GM23338 (cell line): Measurements from ENCODE around the gene APOL1. TPM values are rescaled to one million over a fixed set of nuclear protein-coding genes. Genes with fewer than 3 reads are reported as not detected.
"Not testable (repeated sequence)": the region's sequence is repeated elsewhere in the genome, so short reads cannot be mapped to it uniquely, and the experiment has no call there.

Experiments
- ATAC-seq: fragments of 200-7000 bp; cut with Tn5 transposase; 3 replicates; pipeline ENCODE4 v1.9.1; 2020
- DNase-seq: peaks from one replicate; pipeline ENCODE4 v3.0.0-alpha.2; 2015; ENCODE audit warnings: low spot score
- H2AFZ ChIP-seq: fragments of 200-600 bp; sonication (generic); 2 replicates; pipeline ENCODE4 v1.8.0; 2016; ENCODE audit warnings: antibody characterized with exemption, mild to moderate bottlenecking, moderate library complexity
- H3F3A ChIP-seq: fragments of 200-600 bp; sonication (generic); replicated peaks from 2 replicates; pipeline ENCODE4 v1.8.0; 2017; ENCODE audit warnings: antibody characterized with exemption, mixed run types, low read depth
- H3K27ac ChIP-seq: fragments of 200-600 bp; sonication (generic); 2 replicates; pipeline ENCODE4 v1.6.1; 2016; ENCODE audit warnings: low read depth
- H3K27me3 ChIP-seq: fragments of 200-600 bp; sonication (generic); 2 replicates; pipeline ENCODE4 v1.8.0; 2016; ENCODE audit warnings: mild to moderate bottlenecking, mixed run types, moderate library complexity; ENCODE audit not compliant: insufficient read depth
- H3K36me3 ChIP-seq: fragments of 200-600 bp; sonication (generic); 2 replicates; pipeline ENCODE4 v1.8.0; 2016; ENCODE audit warnings: mild to moderate bottlenecking; ENCODE audit not compliant: insufficient read depth
- H3K4me1 ChIP-seq: fragments of 200-600 bp; sonication (generic); 2 replicates; pipeline ENCODE4 v1.8.0; 2016; ENCODE audit warnings: mild to moderate bottlenecking, moderate library complexity; ENCODE audit not compliant: insufficient read depth
- H3K4me2 ChIP-seq: fragments of 200-600 bp; sonication (generic); 2 replicates; pipeline ENCODE4 v1.7.1; 2017; ENCODE audit warnings: mixed run types
- H3K4me3 ChIP-seq: fragments of 200-600 bp; sonication (generic); 2 replicates; pipeline ENCODE4 v1.6.1; 2016; ENCODE audit warnings: mixed run types
- H3K79me2 ChIP-seq: fragments of 200-600 bp; sonication (generic); replicated peaks from 2 replicates; pipeline ENCODE4 v1.8.0; 2017; ENCODE audit warnings: mild to moderate bottlenecking; ENCODE audit not compliant: insufficient read depth
- H3K9me2 ChIP-seq: fragments of 200-600 bp; sonication (generic); 2 replicates; pipeline ENCODE4 v1.8.0; 2017; ENCODE audit not compliant: insufficient read depth
- H4K20me1 ChIP-seq: fragments of 200-600 bp; sonication (generic); replicated peaks from 2 replicates; pipeline ENCODE4 v1.8.0; 2017; ENCODE audit warnings: mild to moderate bottlenecking; ENCODE audit not compliant: insufficient read depth
- H3K27ac Mint-ChIP-seq: 2 replicates; pipeline ENCODE4 v1.8.0; 2020; ENCODE audit warnings: inconsistent platforms, mild to moderate bottlenecking, moderate library complexity, mixed read lengths
- H3K27me3 Mint-ChIP-seq: 3 replicates; pipeline ENCODE4 v1.8.0; 2022; ENCODE audit warnings: low read depth, mild to moderate bottlenecking, moderate library complexity, mixed read lengths, inconsistent platforms; ENCODE audit not compliant: insufficient read depth, poor library complexity
- H3K36me3 Mint-ChIP-seq: 3 replicates; pipeline ENCODE4 v1.8.0; 2021; ENCODE audit warnings: low read depth, mild to moderate bottlenecking, inconsistent platforms, moderate library complexity, mixed read lengths
- H3K4me1 Mint-ChIP-seq: 3 replicates; pipeline ENCODE4 v1.8.0; 2020; ENCODE audit warnings: mild to moderate bottlenecking, inconsistent platforms, mixed read lengths
- H3K4me3 Mint-ChIP-seq: 3 replicates; pipeline ENCODE4 v1.8.0; 2021; ENCODE audit warnings: moderate library complexity, mild to moderate bottlenecking, inconsistent platforms, mixed read lengths
- H3K9me3 Mint-ChIP-seq: 3 replicates; pipeline ENCODE4 v1.8.0; 2020; ENCODE audit warnings: moderate library complexity, mild to moderate bottlenecking, inconsistent platforms, mixed read lengths
- CTCF ChIP-seq, 2 experiments: fragments of 200-600 bp in 1 of 2; sonication (generic) in 1 of 2; conservative IDR thresholded peaks; 2 replicates each; pipeline versions ENCODE4 v1.5.1 to v1.6.1; 2016 to 2017; ENCODE audit warnings: antibody characterized with exemption in 2 of 2, low read depth in 2 of 2, mild to moderate bottlenecking in 2 of 2, moderate library complexity in 1 of 2
- EZH2phosphoT487 ChIP-seq: fragments of 200-600 bp; sonication (generic); IDR thresholded peaks from one replicate; pipeline ENCODE4 v1.8.1; 2018; ENCODE audit warnings: antibody characterized with exemption; ENCODE audit not compliant: unreplicated experiment
- POLR2AphosphoS5 ChIP-seq: IDR thresholded peaks from 2 replicates; pipeline ENCODE4 v1.6.1; 2016; ENCODE audit warnings: antibody characterized with exemption, low read depth
- ZNF114 ChIP-seq: fragments of 250-450 bp; sonication (Bioruptor Pico); IDR thresholded peaks from 2 replicates; pipeline ENCODE4 v1.5.0; 2020; ENCODE audit warnings: mild to moderate bottlenecking, moderate library complexity
- ZNF462 ChIP-seq: fragments of 250-450 bp; sonication (Bioruptor Pico); IDR thresholded peaks from 2 replicates; pipeline ENCODE4 v1.5.0; 2020; ENCODE audit warnings: mild to moderate bottlenecking, moderate library complexity
- polyA plus RNA-seq: library from polyadenylated mRNA; unstranded; fragments of >200 nt; fragmentation: Nextera tagmentation; extraction: Ambion mirVana; gene quantifications from 2 replicates; pipeline ENCODE4 v1.2.1, GENCODE V29; 2016
- total RNA-seq: library from RNA; depleted of rRNA; stranded (reverse); fragments of >200 nt; shearing (Covaris generic); gene quantifications from 2 replicates; pipeline ENCODE4 v1.2.3, GENCODE V29; 2014

Gene APOL1
- total and polyA plus RNA-seq, 2 experiments from 2014 or later: 0.11 TPM; not detected in 1

GRCh38 chr22:36228944-36229343, 24.0 kb upstream of the APOL1 start (continued):
- no peak for TF ChIP-seq ZNF462
- no peak for TF ChIP-seq POLR2AphosphoS5
- no peak for TF ChIP-seq EZH2phosphoT487
- TF ChIP-seq ZNF114: no peak

- H3K27ac Mint-ChIP-seq, DNase-seq, H3K9me3 Mint-ChIP-seq, H2AFZ ChIP-seq, H3K4me1 ChIP-seq, ATAC-seq, H3K27ac ChIP-seq, H3K27me3 ChIP-seq, H4K20me1 ChIP-seq, H3K4me3 ChIP-seq, H3K4me3 Mint-ChIP-seq, H3F3A ChIP-seq, H3K36me3 ChIP-seq, H3K79me2 ChIP-seq, H3K4me2 ChIP-seq, H3K9me2 ChIP-seq, H3K27me3 Mint-ChIP-seq: not testable (repeated sequence)
- Mint-ChIP-seq H3K36me3 (peaks cover 30% of the 10 kb centered on the region), H3K4me1 (peaks cover 10% of the 10 kb centered on the region; the same call in 1 of the 3 replicates)
These were observed 23.3 kb upstream of the APOL1 start for GRCh38 chr22:36229649-36230048.

DNA sequence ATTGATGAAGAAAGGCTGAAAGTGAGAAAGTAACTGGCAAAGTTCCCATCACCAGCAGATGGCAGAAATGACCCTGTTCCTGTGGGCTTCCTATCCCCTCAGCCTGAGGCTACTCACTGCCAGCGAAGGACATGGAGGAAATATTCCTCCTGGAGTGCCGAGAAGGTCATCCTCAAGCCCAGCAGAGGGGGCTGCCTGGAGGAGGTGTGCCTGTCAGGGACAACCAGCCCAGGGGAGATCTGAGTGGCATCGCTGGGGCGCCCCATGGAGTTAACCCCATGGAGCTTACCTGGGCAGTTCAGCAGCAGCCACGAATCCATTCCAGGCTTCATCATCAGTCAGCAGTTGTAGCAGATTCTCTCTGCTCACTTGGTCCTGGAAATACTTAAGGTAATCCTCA, 21.9 kb upstream of the APOL1 start:
- peak overlapping the region; percentile 43; the same call in 1 of the 2 replicates for H3K27ac Mint-ChIP-seq

More for the DNA sequence above, 21.9 kb upstream of the APOL1 start:
- not testable (repeated sequence) for H3K9me2 ChIP-seq, H3K9me3 Mint-ChIP-seq, H3K79me2 ChIP-seq, H3K36me3 ChIP-seq, H3K27me3 ChIP-seq, H2AFZ ChIP-seq, H3K4me3 Mint-ChIP-seq, H3K27me3 Mint-ChIP-seq, H3K4me2 ChIP-seq, H3K27ac ChIP-seq, H3K4me3 ChIP-seq, H3F3A ChIP-seq, H4K20me1 ChIP-seq, H3K4me1 ChIP-seq
- DNase-seq (peak; percentile 56), ATAC-seq (peak; percentile 95)
- Mint-ChIP-seq H3K4me1 (peaks cover 10% of the 10 kb centered on the region; the same call in 2 of the 3 replicates), H3K36me3 (peaks cover 34% of the 10 kb centered on the region)
- TF ChIP-seq CTCF (conservative IDR thresholded peaks at IDR 0.05; ENCODE audit: low read depth in 2 of 2): peak; percentile 53 to 58
